SK-N-MC (cell line): ENCODE measurements around the gene ZMYND10.

Experiments
- EZH2 ChIP-seq: fragments of 200-600 bp; sonication (generic); IDR thresholded peaks from one replicate; pipeline ENCODE4 v1.6.1; 2017; ENCODE audit warnings: antibody characterized with exemption
- POLR2AphosphoS5 ChIP-seq: IDR thresholded peaks from 2 replicates; pipeline ENCODE4 v1.6.1; 2012; ENCODE audit warnings: mild to moderate bottlenecking, low read depth, low read length, borderline replicate concordance

GRCh38 chr3:50374363-50375257 lies 29.1 kb upstream of the ZMYND10 start:
- TF ChIP-seq POLR2AphosphoS5 (no peak), EZH2 (no peak)
